Progenitor cell of endocrine pancreas (in vitro differentiated cells): ENCODE data around the gene TLK2. TPM values are rescaled to one million over a fixed set of nuclear protein-coding genes. Genes with fewer than 3 reads are reported as not detected.

Experiments
- DNase-seq: peaks from one replicate; pipeline ENCODE4 v3.0.0; 2021; ENCODE audit warnings: low spot score; ENCODE audit not compliant: unreplicated experiment
- H3K27ac Mint-ChIP-seq: 2 replicates; pipeline ENCODE4 v1.8.0; 2021; ENCODE audit warnings: mild to moderate bottlenecking, moderate library complexity, mixed read lengths
- H3K27me3 Mint-ChIP-seq: 2 replicates; pipeline ENCODE4 v1.8.0; 2021; ENCODE audit warnings: mixed read lengths
- H3K36me3 Mint-ChIP-seq: 2 replicates; pipeline ENCODE4 v1.8.0; 2022; ENCODE audit warnings: mixed read lengths; ENCODE audit not compliant: insufficient read depth
- H3K4me1 Mint-ChIP-seq: 2 replicates; pipeline ENCODE4 v1.8.0; 2021; ENCODE audit warnings: low read depth, mixed read lengths
- H3K4me3 Mint-ChIP-seq: 2 replicates; pipeline ENCODE4 v1.8.0; 2021; ENCODE audit warnings: low read depth, mild to moderate bottlenecking, moderate library complexity, mixed read lengths
- H3K9me3 Mint-ChIP-seq: 2 replicates; pipeline ENCODE4 v1.8.0; 2021; ENCODE audit warnings: low read depth, mixed read lengths
- total RNA-seq: library from RNA; stranded (reverse); gene quantifications from 2 replicates; pipeline ENCODE4 v1.2.1, GENCODE V29; 2021
- TF ChIP-seq, protein P1 (sequence below): fragments of 200-600 bp; sonication (generic); IDR thresholded peaks from one replicate; pipeline ENCODE4 v1.5.0; 2021; ENCODE audit warnings: antibody characterized with exemption, mild to moderate bottlenecking; ENCODE audit not compliant: unreplicated experiment

The TLK2 gene
- total RNA-seq, 1 donor from 2014 or later = 70.1 TPM

DNA sequence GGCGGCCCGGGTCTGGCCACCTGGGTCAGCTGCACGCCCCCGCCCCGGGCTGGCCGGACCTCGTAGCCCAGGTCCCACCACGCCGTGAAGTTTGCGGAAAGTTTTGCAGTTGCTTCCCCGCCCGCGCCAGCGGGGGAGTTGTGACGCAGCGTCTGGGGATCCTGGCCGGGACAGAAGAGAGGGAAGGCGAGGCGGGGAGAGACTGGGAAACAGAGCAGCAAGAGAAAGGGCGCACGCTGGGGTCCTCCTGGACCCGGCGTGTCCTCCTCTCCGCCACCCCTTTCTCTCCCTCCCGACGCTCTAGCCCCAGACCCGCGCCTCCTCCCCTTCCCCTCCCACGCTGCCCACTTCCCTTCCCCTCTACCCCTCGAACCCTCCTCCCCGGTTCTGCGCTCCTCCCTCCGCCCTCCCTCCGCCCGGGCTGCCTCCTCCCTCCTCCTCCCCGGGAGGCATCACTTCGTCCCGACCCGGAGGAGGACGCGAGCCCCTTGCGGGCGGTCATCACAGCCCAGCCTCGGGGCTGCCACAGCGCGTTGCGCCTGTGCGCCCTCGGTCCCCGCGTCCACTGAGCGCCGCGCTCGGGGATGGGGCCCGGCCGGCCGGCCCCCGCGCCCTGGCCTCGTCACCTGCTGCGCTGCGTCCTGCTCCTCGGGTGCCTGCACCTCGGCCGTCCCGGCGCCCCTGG, 148.7 kb downstream of the TLK2 start, which contains the start of gene MRC2:
Gene MRC2, plus strand, starts transcription at position 452 of the 685 bp plus-strand sequence. Its CDS starts 133 bp downstream, at position 585.
- H3K27me3 Mint-ChIP-seq = peaks cover 51% of the 10 kb centered on the region
- peak within 1 kb of the TSS; percentile 72 for H3K4me3 Mint-ChIP-seq
- H3K4me1 Mint-ChIP-seq = peaks cover 5% of the 10 kb centered on the region
- no peaks in the 10 kb centered on the region for H3K9me3 Mint-ChIP-seq
- peak within 1 kb of the TSS; percentile 38 for H3K27ac Mint-ChIP-seq
- TF ChIP-seq, protein P1, sequence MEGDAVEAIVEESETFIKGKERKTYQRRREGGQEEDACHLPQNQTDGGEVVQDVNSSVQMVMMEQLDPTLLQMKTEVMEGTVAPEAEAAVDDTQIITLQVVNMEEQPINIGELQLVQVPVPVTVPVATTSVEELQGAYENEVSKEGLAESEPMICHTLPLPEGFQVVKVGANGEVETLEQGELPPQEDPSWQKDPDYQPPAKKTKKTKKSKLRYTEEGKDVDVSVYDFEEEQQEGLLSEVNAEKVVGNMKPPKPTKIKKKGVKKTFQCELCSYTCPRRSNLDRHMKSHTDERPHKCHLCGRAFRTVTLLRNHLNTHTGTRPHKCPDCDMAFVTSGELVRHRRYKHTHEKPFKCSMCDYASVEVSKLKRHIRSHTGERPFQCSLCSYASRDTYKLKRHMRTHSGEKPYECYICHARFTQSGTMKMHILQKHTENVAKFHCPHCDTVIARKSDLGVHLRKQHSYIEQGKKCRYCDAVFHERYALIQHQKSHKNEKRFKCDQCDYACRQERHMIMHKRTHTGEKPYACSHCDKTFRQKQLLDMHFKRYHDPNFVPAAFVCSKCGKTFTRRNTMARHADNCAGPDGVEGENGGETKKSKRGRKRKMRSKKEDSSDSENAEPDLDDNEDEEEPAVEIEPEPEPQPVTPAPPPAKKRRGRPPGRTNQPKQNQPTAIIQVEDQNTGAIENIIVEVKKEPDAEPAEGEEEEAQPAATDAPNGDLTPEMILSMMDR = peak; percentile 19
- peak; percentile 39 for DNase-seq
- H3K36me3 Mint-ChIP-seq = peaks cover 5% of the 10 kb centered on the region

GRCh38 chr17:62627904-62628633, 149.4 kb downstream of the TLK2 start:
- Mint-ChIP-seq H3K27me3 (peaks cover 53% of the 10 kb centered on the region), H3K36me3 (peaks cover 3% of the 10 kb centered on the region), H3K4me3 (peak overlapping the region; percentile 72), H3K4me1 (peaks cover 5% of the 10 kb centered on the region), H3K9me3 (no peaks in the 10 kb centered on the region), H3K27ac (peak overlapping the region; percentile 38)
- no peak for DNase-seq
- TF ChIP-seq, protein P1 = no peak

- no peak for DNase-seq
- Mint-ChIP-seq H3K9me3 (no peaks in the 10 kb centered on the region), H3K27ac (no peak overlapping the region), H3K4me1 (peaks cover 5% of the 10 kb centered on the region), H3K36me3 (peaks cover 1% of the 10 kb centered on the region), H3K4me3 (peak overlapping the region; percentile 72), H3K27me3 (peaks cover 53% of the 10 kb centered on the region)
- TF ChIP-seq, protein P1 = no peak
Observed at GRCh38 chr17:62628831-62629555, 150.4 kb downstream of the TLK2 start.

DNA sequence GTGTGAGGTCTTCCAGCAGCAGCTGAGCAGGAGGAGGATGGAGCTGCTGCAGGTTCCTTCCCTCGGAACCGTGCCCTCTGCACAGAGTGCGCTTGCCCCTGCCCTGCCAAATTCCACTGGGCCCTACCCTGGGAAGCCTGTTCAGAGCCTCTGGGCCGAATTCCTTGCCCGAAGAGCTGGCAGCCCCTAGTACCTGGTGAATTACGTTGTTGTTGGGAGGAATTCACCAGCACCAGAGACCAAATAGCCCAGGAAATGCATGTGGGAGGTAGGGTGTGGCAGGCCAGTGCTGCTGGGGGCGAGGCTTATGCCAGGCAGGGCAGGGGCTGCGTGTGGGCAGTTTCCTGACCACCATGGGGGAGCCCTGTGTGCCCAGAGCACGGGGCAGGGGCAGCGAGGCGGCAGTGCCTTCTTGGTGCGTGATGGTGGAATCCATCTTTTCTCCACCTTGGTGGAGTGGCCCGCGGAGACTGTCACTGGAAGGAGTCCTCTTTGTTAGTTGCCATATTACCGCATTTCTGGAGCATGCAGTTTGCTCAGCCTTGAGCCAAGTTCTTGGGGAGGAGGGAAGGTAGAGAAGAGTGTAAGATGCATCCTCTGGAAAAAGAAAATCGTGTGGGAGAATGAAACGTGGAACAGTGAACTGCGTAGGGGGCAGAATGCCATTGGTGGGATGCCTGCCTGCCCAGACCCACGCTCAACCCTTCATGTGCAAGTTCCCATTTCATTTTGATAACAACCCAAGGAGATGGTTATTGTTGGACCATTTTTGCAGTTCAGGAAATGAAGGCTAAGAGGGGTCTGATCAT, 151.1 kb downstream of the TLK2 start:
- no peaks in the 10 kb centered on the region for H3K9me3 Mint-ChIP-seq
- TF ChIP-seq, protein P1 = no peak
- H3K36me3 Mint-ChIP-seq = no peaks in the 10 kb centered on the region
- no peak for DNase-seq
- H3K27me3 Mint-ChIP-seq = peaks cover 50% of the 10 kb centered on the region
- peaks cover 5% of the 10 kb centered on the region for H3K4me1 Mint-ChIP-seq
- H3K4me3 Mint-ChIP-seq = no peak overlapping the region
- H3K27ac Mint-ChIP-seq = no peak overlapping the region
